ENCODE measurements around the gene VCAN.

Gene VCAN

GRCh38 chr5:83614841-83615240 is 143.3 kb downstream of the VCAN start:
- no peak overlapping the region for H3K4me3 ChIP-seq (ENCODE audit: insufficient read depth, low read depth, low read length)
- no peaks in the 10 kb centered on the region for H3K9me3 ChIP-seq (ENCODE audit: control insufficient read depth, low read length)
- no peaks in the 10 kb centered on the region for H3K4me1 ChIP-seq (ENCODE audit: control insufficient read depth, insufficient read depth, low read length)
- no peak overlapping the region for H3K27ac ChIP-seq (ENCODE audit: insufficient read depth, low read depth, low read length, poor library complexity, severe bottlenecking)
- no peaks in the 10 kb centered on the region for H3K36me3 ChIP-seq (ENCODE audit: control insufficient read depth, insufficient read depth, low read length)
- H3K27me3 ChIP-seq (ENCODE audit: control insufficient read depth, insufficient read depth, low read length, poor library complexity, severe bottlenecking), result no peaks in the 10 kb centered on the region

- no peak overlapping the region for H3K27ac ChIP-seq (ENCODE audit: insufficient read depth, low read depth, low read length, poor library complexity, severe bottlenecking)
- H3K4me3 ChIP-seq (ENCODE audit: insufficient read depth, low read depth, low read length), result no peak overlapping the region
- no peaks in the 10 kb centered on the region for H3K9me3 ChIP-seq (ENCODE audit: control insufficient read depth, low read length)
- no peaks in the 10 kb centered on the region for H3K27me3 ChIP-seq (ENCODE audit: control insufficient read depth, insufficient read depth, low read length, poor library complexity, severe bottlenecking)
- no peaks in the 10 kb centered on the region for H3K4me1 ChIP-seq (ENCODE audit: control insufficient read depth, insufficient read depth, low read length)
- WGBS, 2 experiments, result 95 to 100% methylated on average over 2 of the region's 2 CpGs
- no peaks in the 10 kb centered on the region for H3K36me3 ChIP-seq (ENCODE audit: control insufficient read depth, insufficient read depth, low read length)
Measured at GRCh38 chr5:83628360-83628759, 156.8 kb downstream of the VCAN start.

Data from ectodermal cell (in vitro differentiated cells).